ENCODE measurements around the gene CCDC8. TPM values are rescaled to one million over a fixed set of nuclear protein-coding genes. Genes with fewer than 3 reads are reported as not detected.

Gene CCDC8
- polyA plus RNA-seq, 2 of the 4 experiments (the other 2 are of a cell fraction) = 0.04 to 0.08 TPM

GRCh38 chr19:46451352-46451751 is 38.0 kb upstream of the CCDC8 start:
- no peak overlapping the region for H3K4me2 ChIP-seq
- FAIRE-seq (no peak), ATAC-seq (no peak), DNase-seq (ENCODE audit: low read depth in 1 of 2, low spot score in 1 of 2) (no peak)
- WGBS (ENCODE audit: missing lambda C conversion rate) = 78% methylated on average over 6 of the region's 6 CpGs
- H3K9me3 ChIP-seq = no peaks in the 10 kb centered on the region
- TF ChIP-seq SREBF2 (IDR thresholded peaks at IDR 0.05) (no peak), MAZ (IDR thresholded peaks at IDR 0.05; ENCODE audit: borderline replicate concordance, low read depth, low read length) (no peak), JUNB (IDR thresholded peaks at IDR 0.05) (no peak), SMC3 (IDR thresholded peaks at IDR 0.05) (no peak), RARB (CRISPR knock-in tag; IDR thresholded peaks at IDR 0.05) (no peak), ZC3H11A (IDR thresholded peaks at IDR 0.05) (no peak), PBX3 (IDR thresholded peaks at IDR 0.05) (no peak), ATOH8 (CRISPR knock-in tag; IDR thresholded peaks at IDR 0.05; ENCODE audit: low read depth) (no peak), BCL3 (IDR thresholded peaks at IDR 0.05) (no peak), TP53 (CRISPR knock-in tag; IDR thresholded peaks at IDR 0.05) (no peak), KDM1A (IDR thresholded peaks at IDR 0.05; ENCODE audit: low read depth) (no peak), EHMT2 (IDR thresholded peaks at IDR 0.05; ENCODE audit: low read depth) (no peak), KDM5A (IDR thresholded peaks at IDR 0.05) (no peak), ESRRA (IDR thresholded peaks at IDR 0.05; ENCODE audit: borderline replicate concordance, low read length) (no peak), HDAC2 (IDR thresholded peaks at IDR 0.05) (no peak)
- TF ChIP-seq, protein P1, sequence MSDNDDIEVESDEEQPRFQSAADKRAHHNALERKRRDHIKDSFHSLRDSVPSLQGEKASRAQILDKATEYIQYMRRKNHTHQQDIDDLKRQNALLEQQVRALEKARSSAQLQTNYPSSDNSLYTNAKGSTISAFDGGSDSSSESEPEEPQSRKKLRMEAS (IDR thresholded peaks at IDR 0.05) = no peak
- TF ChIP-seq, protein P2, sequence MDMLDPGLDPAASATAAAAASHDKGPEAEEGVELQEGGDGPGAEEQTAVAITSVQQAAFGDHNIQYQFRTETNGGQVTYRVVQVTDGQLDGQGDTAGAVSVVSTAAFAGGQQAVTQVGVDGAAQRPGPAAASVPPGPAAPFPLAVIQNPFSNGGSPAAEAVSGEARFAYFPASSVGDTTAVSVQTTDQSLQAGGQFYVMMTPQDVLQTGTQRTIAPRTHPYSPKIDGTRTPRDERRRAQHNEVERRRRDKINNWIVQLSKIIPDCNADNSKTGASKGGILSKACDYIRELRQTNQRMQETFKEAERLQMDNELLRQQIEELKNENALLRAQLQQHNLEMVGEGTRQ (IDR thresholded peaks at IDR 0.05) = no peak
- POLR2A ChIA-PET = interaction anchor here (0.6 kb wide), 1 partner anchor 65 kb away, joined by 3 read pairs; no protein-coding TSS in a partner anchor
- H3K4me3 ChIP-seq = no peak overlapping the region
- H3K27ac ChIP-seq = no peak overlapping the region
- CTCF ChIA-PET = interaction anchor here (1.0 to 2.5 kb wide), 7 partner anchors 33 to 374 kb away, joined by 3 to 12 read pairs (median 6); no protein-coding TSS in a partner anchor
- H3K4me1 ChIP-seq = no peaks in the 10 kb centered on the region

- DNase-seq (ENCODE audit: low read depth in 1 of 2, low spot score in 1 of 2) (no peak), ATAC-seq (no peak), FAIRE-seq (no peak)
- POLR2A ChIA-PET = interaction anchor here (0.6 kb wide), 1 partner anchor 65 kb away, joined by 3 read pairs; no protein-coding TSS in a partner anchor
- no peaks in the 10 kb centered on the region for H3K4me1 ChIP-seq
- CTCF ChIA-PET = interaction anchor here (1.0 to 2.5 kb wide), 7 partner anchors 34 to 373 kb away, joined by 3 to 12 read pairs (median 6); no protein-coding TSS in a partner anchor
- no peak overlapping the region for H3K4me2 ChIP-seq
- H3K9me3 ChIP-seq = no peaks in the 10 kb centered on the region
- no peak for TF ChIP-seq RARB (CRISPR knock-in tag; IDR thresholded peaks at IDR 0.05)
- TF ChIP-seq KDM5A (IDR thresholded peaks at IDR 0.05) = no peak
- no peak for TF ChIP-seq CHD4 (IDR thresholded peaks at IDR 0.05; ENCODE audit: borderline replicate concordance)
- no peak for TF ChIP-seq EP300 (IDR thresholded peaks at IDR 0.05)
- TF ChIP-seq HMGXB4 (CRISPR knock-in tag; IDR thresholded peaks at IDR 0.05; ENCODE audit: borderline replicate concordance) = no peak
- no peak for TF ChIP-seq TFCP2L1 (CRISPR knock-in tag; IDR thresholded peaks at IDR 0.05)
- TF ChIP-seq KDM1A (IDR thresholded peaks at IDR 0.05; ENCODE audit: low read depth) = no peak
- TF ChIP-seq, protein P1 (IDR thresholded peaks at IDR 0.05) = no peak
- TF ChIP-seq BHLHE40 (IDR thresholded peaks at IDR 0.05; ENCODE audit: low read depth, low read length) = no peak
- TF ChIP-seq ZFP36 (IDR thresholded peaks at IDR 0.05; ENCODE audit: borderline replicate concordance, partially characterized antibody) = no peak
- no peak for TF ChIP-seq ELK1 (IDR thresholded peaks at IDR 0.05; ENCODE audit: low read depth, low read length)
- no peak for TF ChIP-seq PHF8 (IDR thresholded peaks at IDR 0.05; ENCODE audit: borderline replicate concordance, low read depth)
- H3K27ac ChIP-seq = no peak overlapping the region
- H3K4me3 ChIP-seq = no peak overlapping the region
- 78% methylated on average over 5 of the region's 5 CpGs for WGBS (ENCODE audit: missing lambda C conversion rate)
Measured at GRCh38 chr19:46450737-46451136, 37.4 kb upstream of the CCDC8 start.

All from A549 (cell line).